Measurements from ENCODE around the gene DPF3. TPM values are rescaled to one million over a fixed set of nuclear protein-coding genes. Genes with fewer than 3 reads are reported as not detected.

Gene DPF3
- polyA plus RNA-seq, 2 of the 4 experiments (the other 2 are of a cell fraction): 0.05 to 0.09 TPM

DNA sequence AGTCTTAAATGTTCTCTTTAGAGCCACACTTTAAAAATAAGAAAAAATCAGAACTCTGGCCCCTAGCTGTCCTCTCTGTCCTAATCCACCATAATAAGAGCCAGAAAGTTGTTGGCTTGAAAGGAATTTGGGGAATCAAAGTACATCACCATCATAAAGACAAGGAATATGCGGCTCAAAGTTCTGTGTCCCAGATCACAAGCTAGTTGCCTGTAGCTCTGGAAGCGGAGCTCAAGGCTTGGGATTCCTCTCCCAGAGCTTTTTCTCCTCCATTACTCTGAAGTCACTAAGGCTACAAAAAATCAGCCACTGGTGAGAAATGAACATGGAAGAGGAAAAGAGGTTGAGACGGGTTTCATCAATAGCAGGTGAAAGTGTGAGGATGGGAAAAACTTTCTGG lies 6.4 kb downstream of the DPF3 start:
- no peak overlapping the region for H3K4me2 ChIP-seq
- H3K9me3 ChIP-seq: no peaks in the 10 kb centered on the region
- no peak for ATAC-seq
- no peak for FAIRE-seq
- H3K27ac ChIP-seq: no peak overlapping the region
- CTCF ChIA-PET: interaction anchor here (0.6 to 4.3 kb wide), 4 partner anchors 17 to 372 kb away, joined by 3 to 41 read pairs (median 8); no protein-coding TSS in a partner anchor
- POLR2A ChIA-PET: no interaction called here
- peaks cover 5% of the 10 kb centered on the region; the same call in 2 of the 3 replicates for H3K4me1 ChIP-seq
- TF ChIP-seq CBX2 (IDR thresholded peaks at IDR 0.05; ENCODE audit: borderline replicate concordance, low read depth): no peak
- no peak for TF ChIP-seq CHD4 (IDR thresholded peaks at IDR 0.05; ENCODE audit: borderline replicate concordance)
- TF ChIP-seq ZSCAN20 (CRISPR knock-in tag; IDR thresholded peaks at IDR 0.05): no peak
- TF ChIP-seq NFE2L2 (conservative IDR thresholded peaks at IDR 0.05; ENCODE audit: low read length): no peak
- no peak overlapping the region for H3K4me3 ChIP-seq
- no peak for DNase-seq (ENCODE audit: low read depth in 1 of 2, low spot score in 1 of 2)
- 62% methylated on average over 3 of the region's 3 CpGs for WGBS (ENCODE audit: missing lambda C conversion rate)

GRCh38 chr14:72884386-72884785 lies 9.5 kb downstream of the DPF3 start:
- WGBS (ENCODE audit: missing lambda C conversion rate): 49% methylated on average over 4 of the region's 4 CpGs
- H3K4me3 ChIP-seq: no peak overlapping the region
- no peak for TF ChIP-seq MAFK (IDR thresholded peaks at IDR 0.05; ENCODE audit: partially characterized antibody)
- H3K27ac ChIP-seq: no peak overlapping the region
- CTCF ChIA-PET: interaction anchor here (0.6 to 0.9 kb wide), 2 partner anchors 21 to 42 kb away, joined by 3 read pairs; no protein-coding TSS in a partner anchor
- H3K9me3 ChIP-seq: no peaks in the 10 kb centered on the region
- no peak for DNase-seq (ENCODE audit: low read depth in 1 of 2, low spot score in 1 of 2)
- POLR2A ChIA-PET: no interaction called here
- no peak for ATAC-seq
- no peak overlapping the region for H3K4me2 ChIP-seq
- no peak for FAIRE-seq
- H3K4me1 ChIP-seq: no peaks in the 10 kb centered on the region

DNA sequence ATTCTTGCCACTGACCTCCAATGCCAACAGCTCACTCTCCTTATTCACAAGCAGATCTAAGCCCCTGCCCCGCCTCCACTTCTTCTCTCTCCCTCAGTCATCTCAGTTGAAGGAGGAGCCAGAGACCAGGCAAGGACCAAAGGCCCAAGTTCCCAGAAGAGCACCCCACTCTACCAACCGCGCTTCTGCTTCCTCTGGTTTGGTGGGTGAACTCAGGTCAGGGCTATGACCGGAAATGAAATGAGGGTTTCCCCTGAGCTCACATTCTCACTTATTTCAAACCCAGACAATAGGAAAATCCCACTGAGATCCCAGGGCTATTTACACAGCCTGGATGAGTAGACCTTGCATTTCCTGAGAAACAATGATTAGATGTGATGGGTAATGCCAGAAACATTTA lies 9.9 kb downstream of the DPF3 start:
- Histone ChIP-seq H3K4me1 (no peaks in the 10 kb centered on the region), H3K4me3 (no peak overlapping the region), H3K9me3 (no peaks in the 10 kb centered on the region), H3K4me2 (no peak overlapping the region), H3K27ac (no peak overlapping the region)
- TF ChIP-seq ESRRA (IDR thresholded peaks at IDR 0.05; ENCODE audit: borderline replicate concordance, low read length) (no peak), CTCF (IDR thresholded peaks at IDR 0.05) (no peak), JUNB (IDR thresholded peaks at IDR 0.05) (no peak), KDM1A (IDR thresholded peaks at IDR 0.05; ENCODE audit: low read depth) (no peak), HEYL (CRISPR knock-in tag; IDR thresholded peaks at IDR 0.05) (no peak), CBX2 (IDR thresholded peaks at IDR 0.05; ENCODE audit: borderline replicate concordance, low read depth) (no peak), SMC3 (IDR thresholded peaks at IDR 0.05) (no peak), RNF2 (IDR thresholded peaks at IDR 0.05; ENCODE audit: borderline replicate concordance, low read depth) (no peak), POLR2AphosphoS2 (conservative IDR thresholded peaks at IDR 0.05; ENCODE audit: low read length) (no peak), POLR2A (IDR thresholded peaks at IDR 0.05; ENCODE audit: low read length) (no peak), ZFP36 (IDR thresholded peaks at IDR 0.05; ENCODE audit: borderline replicate concordance, partially characterized antibody) (no peak), GATA3 (IDR thresholded peaks at IDR 0.05; ENCODE audit: borderline replicate concordance) (no peak), ZNF302 (CRISPR knock-in tag; IDR thresholded peaks at IDR 0.05) (no peak), HES2 (IDR thresholded peaks at IDR 0.05) (no peak), RCOR1 (IDR thresholded peaks at IDR 0.05; ENCODE audit: low read depth, low read length) (no peak)
- TF ChIP-seq, protein P1, sequence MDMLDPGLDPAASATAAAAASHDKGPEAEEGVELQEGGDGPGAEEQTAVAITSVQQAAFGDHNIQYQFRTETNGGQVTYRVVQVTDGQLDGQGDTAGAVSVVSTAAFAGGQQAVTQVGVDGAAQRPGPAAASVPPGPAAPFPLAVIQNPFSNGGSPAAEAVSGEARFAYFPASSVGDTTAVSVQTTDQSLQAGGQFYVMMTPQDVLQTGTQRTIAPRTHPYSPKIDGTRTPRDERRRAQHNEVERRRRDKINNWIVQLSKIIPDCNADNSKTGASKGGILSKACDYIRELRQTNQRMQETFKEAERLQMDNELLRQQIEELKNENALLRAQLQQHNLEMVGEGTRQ (IDR thresholded peaks at IDR 0.05): no peak
- TF ChIP-seq, protein P2, sequence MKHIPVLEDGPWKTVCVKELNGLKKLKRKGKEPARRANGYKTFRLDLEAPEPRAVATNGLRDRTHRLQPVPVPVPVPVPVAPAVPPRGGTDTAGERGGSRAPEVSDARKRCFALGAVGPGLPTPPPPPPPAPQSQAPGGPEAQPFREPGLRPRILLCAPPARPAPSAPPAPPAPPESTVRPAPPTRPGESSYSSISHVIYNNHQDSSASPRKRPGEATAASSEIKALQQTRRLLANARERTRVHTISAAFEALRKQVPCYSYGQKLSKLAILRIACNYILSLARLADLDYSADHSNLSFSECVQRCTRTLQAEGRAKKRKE (CRISPR knock-in tag; IDR thresholded peaks at IDR 0.05; ENCODE audit: low read depth): no peak
- WGBS (ENCODE audit: missing lambda C conversion rate): 70% methylated on average over 4 of the region's 4 CpGs
- DNase-seq (ENCODE audit: low read depth in 1 of 2, low spot score in 1 of 2) (no peak), ATAC-seq (no peak), FAIRE-seq (no peak)
- CTCF ChIA-PET: interaction anchor here (0.6 to 1.2 kb wide), 3 partner anchors 21 to 370 kb away, joined by 3 read pairs; no protein-coding TSS in a partner anchor
- POLR2A ChIA-PET: no interaction called here

Measured in A549 (cell line).